Activated naive CD8-positive, alpha-beta T cell treated with anti-CD3 and anti-CD28 coated beads, Interleukin-2, amount 50 U/mL, for 24 hours (primary cell): ENCODE measurements around the gene WFIKKN2.
"Not testable (repeated sequence)": the region's sequence is repeated elsewhere in the genome, so short reads cannot be mapped to it uniquely, and the experiment has no call there.

Experiments used
- ATAC-seq: fragments of 150-1000 bp; cut with Tn5 transposase; one replicate; pipeline ENCODE4 v1.10.0; 2021
- DNase-seq: peaks from one replicate; pipeline ENCODE4 v3.0.0; 2021
- H3K27ac Mint-ChIP-seq: one replicate; pipeline ENCODE4 v1.8.0; 2021; ENCODE audit warnings: mild to moderate bottlenecking, mixed read lengths
- H3K27me3 Mint-ChIP-seq: one replicate; pipeline ENCODE4 v1.8.0; 2021; ENCODE audit warnings: mixed read lengths
- H3K36me3 Mint-ChIP-seq: one replicate; pipeline ENCODE4 v1.8.0; 2021; ENCODE audit warnings: low read depth, mixed read lengths
- H3K4me1 Mint-ChIP-seq: one replicate; pipeline ENCODE4 v1.8.0; 2021; ENCODE audit warnings: mixed read lengths
- H3K4me3 Mint-ChIP-seq: one replicate; pipeline ENCODE4 v1.8.0; 2021; ENCODE audit warnings: mild to moderate bottlenecking, moderate library complexity, mixed read lengths
- H3K9me3 Mint-ChIP-seq: one replicate; pipeline ENCODE4 v1.8.0; 2021; ENCODE audit warnings: mixed read lengths

Gene WFIKKN2

DNA sequence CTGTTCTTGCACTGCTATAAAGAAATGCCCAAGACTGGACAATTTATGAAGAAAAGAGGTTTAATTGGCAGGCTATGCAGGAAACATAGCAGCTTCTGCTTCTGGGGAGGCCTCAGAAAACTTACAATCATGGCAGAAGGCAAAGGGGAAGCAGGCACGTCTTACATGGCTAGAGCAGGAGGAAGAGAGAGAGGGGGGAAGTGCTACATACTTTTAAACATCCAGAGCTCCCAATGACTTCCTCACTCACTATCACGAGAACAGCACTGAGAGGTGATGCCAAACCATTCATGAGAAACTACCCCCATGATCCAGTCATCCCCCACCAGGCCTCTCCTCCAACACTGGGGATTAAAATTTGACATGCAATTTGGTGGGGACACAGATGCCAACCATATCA lies 13.3 kb downstream of the WFIKKN2 start:
- H3K4me3 Mint-ChIP-seq = no peak overlapping the region
- H3K9me3 Mint-ChIP-seq = no peaks in the 10 kb centered on the region
- H3K27me3 Mint-ChIP-seq = no peaks in the 10 kb centered on the region
- no peak for ATAC-seq
- no peak overlapping the region for H3K27ac Mint-ChIP-seq
- peaks cover 14% of the 10 kb centered on the region for H3K4me1 Mint-ChIP-seq
- DNase-seq = no peak
- no peaks in the 10 kb centered on the region for H3K36me3 Mint-ChIP-seq

GRCh38 chr17:50850640-50851039 lies 15.3 kb downstream of the WFIKKN2 start:
- Mint-ChIP-seq H3K9me3 (no peaks in the 10 kb centered on the region), H3K27ac (no peak overlapping the region), H3K27me3 (no peaks in the 10 kb centered on the region), H3K4me3 (no peak overlapping the region), H3K36me3 (no peaks in the 10 kb centered on the region), H3K4me1 (peaks cover 14% of the 10 kb centered on the region)
- no peak for DNase-seq
- ATAC-seq = no peak

DNA sequence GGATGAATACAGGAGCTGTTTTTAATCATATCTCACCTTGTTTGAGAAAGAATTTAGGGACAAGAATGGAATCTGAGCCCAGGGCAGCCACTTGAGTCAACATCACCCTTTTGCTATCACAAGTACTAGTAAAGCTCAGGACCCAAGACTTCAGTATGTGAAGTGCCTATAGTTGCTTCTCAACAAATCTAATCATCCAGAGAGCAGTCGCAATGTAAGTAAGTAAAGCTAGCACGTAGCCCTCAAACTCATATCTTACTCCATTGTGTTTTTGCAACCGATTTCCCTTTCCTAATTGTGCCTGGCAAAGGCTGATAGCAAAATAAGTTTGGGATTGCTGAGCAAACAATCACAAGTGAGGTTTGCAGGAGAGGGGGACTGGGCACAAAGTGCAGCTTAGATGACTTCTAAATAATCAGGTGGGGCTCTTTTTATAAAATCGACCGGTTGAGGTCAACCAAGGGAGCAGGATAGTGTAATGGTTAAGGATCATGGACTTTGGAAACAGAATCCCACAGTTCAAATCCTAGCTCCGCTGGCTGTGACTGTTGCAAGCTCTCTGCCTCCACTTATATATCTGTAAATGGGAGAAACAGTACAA lies 17.7 kb downstream of the WFIKKN2 start:
- peak overlapping the region; percentile 70 for H3K4me3 Mint-ChIP-seq
- no peaks in the 10 kb centered on the region for H3K27me3 Mint-ChIP-seq
- no peaks in the 10 kb centered on the region for H3K36me3 Mint-ChIP-seq
- H3K4me1 Mint-ChIP-seq = peaks cover 14% of the 10 kb centered on the region
- no peaks in the 10 kb centered on the region for H3K9me3 Mint-ChIP-seq
- H3K27ac Mint-ChIP-seq = peak overlapping the region; percentile 75
- DNase-seq (no peak), ATAC-seq (no peak)

- peaks cover 14% of the 10 kb centered on the region for H3K4me1 Mint-ChIP-seq
- ATAC-seq = no peak
- no peaks in the 10 kb centered on the region for H3K9me3 Mint-ChIP-seq
- no peak for DNase-seq
- H3K27ac Mint-ChIP-seq = no peak overlapping the region
- no peaks in the 10 kb centered on the region for H3K27me3 Mint-ChIP-seq
- H3K36me3 Mint-ChIP-seq = no peaks in the 10 kb centered on the region
- no peak overlapping the region for H3K4me3 Mint-ChIP-seq
Measured at GRCh38 chr17:50853781-50854180, 18.4 kb downstream of the WFIKKN2 start.

DNA sequence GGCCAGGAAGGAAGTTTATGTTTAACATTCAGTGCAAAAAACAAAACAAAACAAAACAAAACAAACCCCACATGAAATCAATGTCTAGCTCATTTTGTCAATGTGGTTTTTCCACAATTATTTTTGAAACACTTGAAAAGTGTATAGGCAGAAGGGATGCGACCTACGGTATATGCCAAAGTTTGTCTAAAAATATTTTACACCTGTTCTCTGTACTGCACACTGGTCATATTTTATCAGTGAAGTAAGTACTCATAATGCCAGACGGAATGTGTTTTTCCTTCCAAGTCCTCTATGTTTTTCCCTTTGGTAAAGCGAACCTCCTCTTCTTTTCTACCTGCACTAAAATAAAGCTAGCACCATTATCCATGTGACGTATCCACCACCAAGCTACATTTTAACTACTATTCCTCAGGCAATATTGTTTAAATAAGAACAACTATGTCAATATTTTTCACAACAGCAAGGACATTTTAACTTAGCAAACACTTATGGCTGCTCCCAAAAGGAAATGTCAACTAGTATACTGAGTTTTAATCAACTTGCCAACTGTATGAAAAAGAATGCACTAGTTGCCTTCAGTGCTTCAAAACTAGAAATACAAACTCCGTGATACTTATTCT lies 20.4 kb downstream of the WFIKKN2 start:
- Mint-ChIP-seq H3K4me3 (no peak overlapping the region), H3K36me3 (no peaks in the 10 kb centered on the region), H3K9me3 (no peaks in the 10 kb centered on the region), H3K4me1 (peaks cover 15% of the 10 kb centered on the region), H3K27me3 (no peaks in the 10 kb centered on the region), H3K27ac (no peak overlapping the region)
- no peak for ATAC-seq
- DNase-seq = no peak

DNA sequence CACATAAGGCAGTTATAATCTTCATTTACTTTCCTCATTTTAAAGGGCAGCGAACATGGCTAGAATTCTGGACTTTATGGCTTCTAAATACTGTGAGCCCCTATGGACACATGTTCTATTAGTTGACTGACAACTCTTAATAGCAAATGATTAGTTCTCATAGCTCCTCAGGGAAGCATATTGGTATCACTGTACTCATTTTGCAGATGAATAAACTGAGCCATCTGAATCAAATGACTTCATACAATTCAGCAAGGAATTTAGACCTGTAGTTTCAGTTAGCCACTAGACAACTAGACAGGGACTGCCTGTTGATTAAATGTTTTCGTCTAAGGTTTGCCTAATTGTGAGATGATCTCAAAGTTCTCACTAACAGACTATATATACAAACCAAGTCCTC lies 21.0 kb downstream of the WFIKKN2 start:
- Mint-ChIP-seq H3K4me1 (peaks cover 20% of the 10 kb centered on the region), H3K9me3 (no peaks in the 10 kb centered on the region), H3K27ac (no peak overlapping the region), H3K36me3 (peaks cover 2% of the 10 kb centered on the region), H3K4me3 (no peak overlapping the region), H3K27me3 (no peaks in the 10 kb centered on the region)
- ATAC-seq (no peak), DNase-seq (no peak)

- no peaks in the 10 kb centered on the region for H3K9me3 Mint-ChIP-seq
- H3K27ac Mint-ChIP-seq = no peak overlapping the region
- ATAC-seq = no peak
- H3K27me3 Mint-ChIP-seq = no peaks in the 10 kb centered on the region
- no peak overlapping the region for H3K4me3 Mint-ChIP-seq
- peaks cover 23% of the 10 kb centered on the region for H3K4me1 Mint-ChIP-seq
- no peak for DNase-seq
- peaks cover 14% of the 10 kb centered on the region for H3K36me3 Mint-ChIP-seq
Measured at GRCh38 chr17:50858486-50859225, 23.3 kb downstream of the WFIKKN2 start.

GRCh38 chr17:50859727-50860126 lies 24.3 kb downstream of the WFIKKN2 start:
- H3K9me3 Mint-ChIP-seq, H3K4me3 Mint-ChIP-seq, H3K27me3 Mint-ChIP-seq, ATAC-seq, H3K27ac Mint-ChIP-seq, DNase-seq: not testable (repeated sequence)
- Mint-ChIP-seq H3K4me1 (peaks cover 32% of the 10 kb centered on the region), H3K36me3 (peaks cover 14% of the 10 kb centered on the region)

- H3K9me3 Mint-ChIP-seq = no peaks in the 10 kb centered on the region
- H3K36me3 Mint-ChIP-seq = peaks cover 18% of the 10 kb centered on the region
- H3K27me3 Mint-ChIP-seq = no peaks in the 10 kb centered on the region
- no peak for DNase-seq
- no peak for ATAC-seq
- H3K4me1 Mint-ChIP-seq = peaks cover 39% of the 10 kb centered on the region
- H3K27ac Mint-ChIP-seq = peak overlapping the region; percentile 23
- H3K4me3 Mint-ChIP-seq = no peak overlapping the region
Measured at GRCh38 chr17:50861334-50861676, 25.9 kb downstream of the WFIKKN2 start.

- no peaks in the 10 kb centered on the region for H3K9me3 Mint-ChIP-seq
- H3K4me1 Mint-ChIP-seq = peaks cover 39% of the 10 kb centered on the region
- H3K4me3 Mint-ChIP-seq = peak overlapping the region; percentile 32
- peak overlapping the region; percentile 20 for H3K27ac Mint-ChIP-seq
- DNase-seq = no peak
- peaks cover 18% of the 10 kb centered on the region for H3K36me3 Mint-ChIP-seq
- H3K27me3 Mint-ChIP-seq = no peaks in the 10 kb centered on the region
- ATAC-seq = no peak
Measured at GRCh38 chr17:50861822-50862528, 26.6 kb downstream of the WFIKKN2 start.

DNA sequence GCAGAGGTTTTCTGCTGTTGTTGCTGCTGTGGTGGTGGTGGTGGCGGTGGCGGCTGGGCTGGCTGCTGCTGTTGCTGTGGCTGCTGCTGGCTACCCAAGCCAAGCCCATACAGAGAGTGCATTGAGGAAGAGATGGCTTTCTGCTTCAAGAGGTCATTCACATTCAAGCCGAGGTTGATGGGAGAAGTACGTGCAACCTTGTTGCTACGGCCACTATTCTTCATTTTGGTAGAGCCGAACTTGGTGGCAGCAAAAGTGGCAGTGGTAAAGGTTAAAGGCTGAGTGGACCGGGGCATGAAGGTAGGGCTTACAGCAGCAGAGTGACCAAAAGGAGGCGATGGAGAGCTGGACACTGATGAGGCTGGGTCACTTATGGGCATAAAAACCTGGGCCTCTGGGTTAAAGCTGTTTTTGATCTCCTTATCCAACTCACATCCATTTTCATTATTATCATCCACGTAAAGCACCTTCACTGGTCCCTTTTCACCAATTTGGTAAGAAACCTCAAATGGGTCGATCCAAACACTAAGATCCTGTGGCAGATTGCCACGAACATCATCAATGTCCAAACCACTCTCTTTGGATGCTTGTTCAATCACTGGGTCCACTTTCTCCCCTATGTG lies 27.9 kb downstream of the WFIKKN2 start:
- H3K4me3 Mint-ChIP-seq = peak overlapping the region; percentile 100
- H3K4me1 Mint-ChIP-seq = peaks cover 52% of the 10 kb centered on the region
- peak; percentile 62 for DNase-seq
- peaks cover 2% of the 10 kb centered on the region for H3K27me3 Mint-ChIP-seq
- H3K27ac Mint-ChIP-seq = peak overlapping the region; percentile 99
- peaks cover 22% of the 10 kb centered on the region for H3K36me3 Mint-ChIP-seq
- no peaks in the 10 kb centered on the region for H3K9me3 Mint-ChIP-seq
- ATAC-seq = no peak

- DNase-seq (no peak), ATAC-seq (no peak)
- peak overlapping the region; percentile 100 for H3K4me3 Mint-ChIP-seq
- no peaks in the 10 kb centered on the region for H3K9me3 Mint-ChIP-seq
- H3K36me3 Mint-ChIP-seq = peaks cover 22% of the 10 kb centered on the region
- H3K27me3 Mint-ChIP-seq = peaks cover 2% of the 10 kb centered on the region
- peak overlapping the region; percentile 99 for H3K27ac Mint-ChIP-seq
- peaks cover 56% of the 10 kb centered on the region for H3K4me1 Mint-ChIP-seq
Measured at GRCh38 chr17:50863931-50864330, 28.5 kb downstream of the WFIKKN2 start.

DNA sequence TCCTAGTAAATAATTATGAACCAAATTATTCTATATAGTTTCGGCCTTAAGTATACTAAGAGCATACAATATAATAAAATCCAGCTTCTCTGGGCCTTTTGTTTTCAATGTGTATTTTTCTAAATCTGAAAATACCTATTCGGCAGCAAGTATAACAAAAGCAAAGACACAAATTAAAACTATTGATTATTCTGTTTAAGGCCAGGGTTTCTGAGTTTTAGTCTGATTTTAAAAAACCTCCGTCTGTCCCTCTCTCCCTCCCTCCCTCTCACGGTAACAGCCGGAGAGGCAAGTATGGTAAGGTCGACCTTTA lies 29.3 kb downstream of the WFIKKN2 start:
- DNase-seq (peak; percentile 22), ATAC-seq (no peak)
- peak overlapping the region; percentile 100 for H3K4me3 Mint-ChIP-seq
- no peaks in the 10 kb centered on the region for H3K9me3 Mint-ChIP-seq
- H3K36me3 Mint-ChIP-seq = peaks cover 22% of the 10 kb centered on the region
- peaks cover 58% of the 10 kb centered on the region for H3K4me1 Mint-ChIP-seq
- peaks cover 2% of the 10 kb centered on the region for H3K27me3 Mint-ChIP-seq
- H3K27ac Mint-ChIP-seq = peak overlapping the region; percentile 99

DNA sequence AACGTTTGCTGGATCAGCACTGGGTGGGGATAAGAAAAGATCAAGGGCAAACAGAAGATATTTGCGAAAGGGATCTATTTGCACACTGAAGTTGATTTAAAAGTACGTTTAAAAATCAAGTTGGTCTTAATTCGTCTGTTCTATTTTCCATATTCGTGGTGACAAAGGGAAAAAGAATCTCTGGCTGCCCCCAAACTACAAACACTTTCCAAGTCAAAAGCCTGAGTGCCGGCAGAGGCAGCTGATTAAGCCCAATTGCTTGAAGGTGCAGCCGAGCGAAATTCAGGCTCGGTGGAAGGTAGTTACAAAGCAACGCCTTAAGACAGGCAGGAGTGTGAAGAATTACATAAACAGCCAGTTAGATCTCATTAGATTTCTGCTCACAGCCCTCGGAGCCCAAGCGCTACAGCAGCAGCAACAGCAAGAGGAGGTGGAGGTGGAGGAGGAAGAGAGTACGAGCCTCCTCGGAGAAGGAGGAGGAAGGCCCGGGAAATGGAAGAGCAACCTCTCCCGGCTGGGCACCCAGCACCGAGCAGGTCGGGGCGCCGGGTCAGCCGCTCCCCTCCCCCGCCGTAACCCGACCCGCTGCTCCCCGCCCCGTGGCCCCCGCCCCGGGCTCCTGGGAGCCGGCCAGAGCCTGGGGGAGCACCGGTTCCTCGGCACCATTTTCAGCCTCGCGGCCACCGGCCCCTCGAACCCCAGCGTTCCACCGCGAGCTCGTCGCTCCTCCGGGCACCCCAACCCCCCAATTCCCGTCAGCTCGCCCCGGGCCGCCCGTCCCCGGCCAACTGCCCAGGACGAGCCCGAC lies 29.9 kb downstream of the WFIKKN2 start:
- ATAC-seq (peak; percentile 2), DNase-seq (peak; percentile 46)
- peaks cover 61% of the 10 kb centered on the region for H3K4me1 Mint-ChIP-seq
- H3K4me3 Mint-ChIP-seq = peak overlapping the region; percentile 100
- peak overlapping the region; percentile 99 for H3K27ac Mint-ChIP-seq
- no peaks in the 10 kb centered on the region for H3K9me3 Mint-ChIP-seq
- H3K27me3 Mint-ChIP-seq = peaks cover 2% of the 10 kb centered on the region
- peaks cover 22% of the 10 kb centered on the region for H3K36me3 Mint-ChIP-seq
